GM12891 (cell line): ENCODE data around the gene SCN1B.

ENCODE experiments used
- DNase-seq: peaks from one replicate; pipeline ENCODE4 v3.0.0; 2011; ENCODE audit warnings: low spot score; ENCODE audit not compliant: insufficient read length
- FAIRE-seq: peaks from 2 replicates; lab custom pipeline; 2011; peaks lifted over from hg19 to GRCh38; lab: Jason Lieb, UNC
- PAX5 ChIP-seq: IDR thresholded peaks from 2 replicates; pipeline ENCODE4 v1.6.1; 2011; ENCODE audit warnings: low read length, moderate library complexity, mild to moderate bottlenecking; ENCODE audit not compliant: insufficient read depth, severe bottlenecking
- POLR2A ChIP-seq: IDR thresholded peaks from 2 replicates; pipeline ENCODE4 v1.6.1; 2011; ENCODE audit warnings: low read depth, low read length, control low read depth
- POLR2AphosphoS5 ChIP-seq: IDR thresholded peaks from 2 replicates; pipeline ENCODE4 v1.6.1; 2011; ENCODE audit warnings: low read depth, low read length, control low read depth
- POU2F2 ChIP-seq: IDR thresholded peaks from 2 replicates; pipeline ENCODE4 v1.6.1; 2011; ENCODE audit warnings: low read depth, mild to moderate bottlenecking, control low read depth, low read length, moderate library complexity
- SPI1 ChIP-seq: IDR thresholded peaks from 2 replicates; pipeline ENCODE4 v1.6.1; 2011; ENCODE audit warnings: low read depth, low read length, control low read depth
- TAF1 ChIP-seq: IDR thresholded peaks from 2 replicates; pipeline ENCODE4 v1.6.1; 2011; ENCODE audit warnings: low read depth, low read length, control low read depth

SCN1B gene

DNA sequence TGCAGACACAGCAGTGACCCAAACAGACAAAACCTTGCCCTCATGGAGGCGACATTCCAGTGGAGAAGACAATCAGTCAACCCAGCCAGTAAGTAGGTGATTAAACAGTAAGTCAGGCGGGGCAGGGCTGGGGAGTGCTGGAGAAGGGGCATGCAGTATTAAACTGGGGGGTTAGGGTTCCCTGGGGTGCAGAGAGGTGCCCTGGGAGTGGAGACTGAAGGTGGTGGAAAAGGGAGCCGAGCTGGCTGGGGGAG lies 54.2 kb downstream of the SCN1B start:
- FAIRE-seq, result no peak
- DNase-seq, result no peak
- no peak for TF ChIP-seq POLR2A

DNA sequence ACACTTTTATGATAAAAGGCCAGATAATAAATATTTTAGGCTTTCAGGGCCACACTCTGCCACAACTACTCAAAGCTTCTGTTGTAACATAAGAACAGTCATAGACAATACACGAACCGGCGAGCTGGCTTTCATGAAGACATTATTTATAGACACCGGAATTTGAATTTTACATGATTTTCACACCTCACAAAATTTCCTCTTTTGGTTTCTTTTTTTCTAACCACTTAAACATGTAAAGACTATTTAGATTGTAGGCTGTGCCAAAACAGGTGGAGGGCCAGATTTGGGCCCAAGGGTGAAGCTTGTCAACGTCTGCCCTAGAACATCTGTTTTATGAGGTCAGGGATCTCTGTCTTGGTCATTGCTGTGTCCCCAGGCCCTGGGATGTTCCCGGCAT lies 55.7 kb downstream of the SCN1B start:
- TF ChIP-seq POLR2AphosphoS5 (no peak), POU2F2 (no peak), PAX5 (no peak), SPI1 (no peak), POLR2A (no peak), TAF1 (no peak)
- DNase-seq (no peak), FAIRE-seq (peak; percentile 52)

DNA sequence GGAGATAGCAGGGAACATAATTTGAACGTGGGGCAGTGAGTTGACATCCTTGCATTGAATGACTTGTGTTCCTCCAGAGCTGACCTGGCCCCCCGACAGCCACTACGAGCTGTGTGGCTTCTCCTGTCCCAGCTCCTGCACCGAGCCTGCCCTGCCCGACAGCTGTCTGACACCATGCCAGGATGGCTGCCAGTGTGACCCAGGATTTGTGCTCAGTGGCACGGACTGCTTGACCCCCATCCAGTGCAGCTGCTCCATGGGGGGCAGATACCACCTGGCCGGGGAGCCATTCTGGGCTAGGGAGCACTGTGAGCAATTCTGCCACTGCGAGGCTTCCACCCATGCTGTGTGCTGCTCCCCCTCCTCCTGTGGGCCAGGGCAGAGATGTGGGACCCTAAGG lies 56.2 kb downstream of the SCN1B start:
- TF ChIP-seq SPI1 (no peak), POLR2AphosphoS5 (no peak), POU2F2 (no peak), TAF1 (no peak), PAX5 (no peak), POLR2A (no peak)
- FAIRE-seq, result no peak
- DNase-seq, result no peak

DNA sequence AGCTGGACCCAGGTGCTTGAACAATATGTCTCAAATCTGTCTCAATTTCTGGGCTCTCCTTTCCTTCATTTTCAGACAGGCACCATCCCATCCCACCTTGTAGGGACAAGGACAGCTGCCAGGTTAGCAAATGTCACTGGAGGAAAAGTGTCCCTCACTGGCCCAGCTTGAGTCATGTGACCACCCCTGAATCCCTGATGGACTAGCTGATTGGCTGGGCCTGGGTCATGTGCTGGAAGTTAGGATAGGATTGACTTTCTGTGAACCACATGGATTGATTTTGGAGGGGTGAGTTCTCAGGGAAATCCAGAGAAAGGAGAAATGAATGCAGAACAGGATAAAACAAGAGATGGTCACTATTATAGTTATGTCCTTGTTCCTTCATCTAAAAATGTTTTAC lies 57.1 kb downstream of the SCN1B start:
- DNase-seq (no peak), FAIRE-seq (no peak)
- TF ChIP-seq PAX5 (no peak), POU2F2 (no peak), POLR2AphosphoS5 (no peak), TAF1 (no peak), POLR2A (no peak), SPI1 (no peak)

DNA sequence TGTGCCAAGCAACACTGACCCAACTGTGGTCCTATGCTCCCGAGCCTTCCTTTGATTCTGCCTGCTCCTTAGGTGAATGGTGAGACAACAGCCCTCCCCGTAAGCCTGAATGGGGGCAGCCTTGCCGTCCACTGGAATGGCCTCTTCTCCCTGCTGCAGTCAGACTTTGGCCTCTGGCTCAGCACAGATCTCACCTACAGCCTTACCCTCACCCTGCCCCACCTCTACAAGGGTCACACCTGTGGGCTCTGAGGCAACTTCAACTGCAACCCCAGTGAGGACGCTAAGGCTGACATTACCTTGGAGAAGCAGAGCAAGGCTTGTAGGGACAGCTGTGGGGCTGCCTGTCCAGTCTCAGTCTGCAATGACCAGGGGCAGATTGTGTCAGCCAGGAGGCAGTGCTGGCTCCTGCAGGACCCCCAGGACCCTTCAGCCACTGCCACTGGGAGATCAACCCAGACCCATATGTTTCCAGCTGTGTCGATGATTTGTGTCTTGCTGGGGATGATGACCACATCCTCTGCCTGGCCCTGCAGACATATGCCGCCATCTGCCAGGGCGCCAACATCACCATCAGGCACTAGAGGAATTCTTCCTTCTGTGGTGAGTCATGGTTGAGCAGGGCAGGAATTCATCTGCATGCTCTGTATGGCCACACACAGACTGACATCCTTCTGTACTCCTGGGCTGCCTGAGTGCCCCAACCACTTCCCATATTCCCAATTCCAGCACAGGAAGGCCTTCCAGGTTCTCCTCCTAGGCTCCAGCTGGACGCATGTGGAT lies 58.1 kb downstream of the SCN1B start:
- no peak for FAIRE-seq

DNA sequence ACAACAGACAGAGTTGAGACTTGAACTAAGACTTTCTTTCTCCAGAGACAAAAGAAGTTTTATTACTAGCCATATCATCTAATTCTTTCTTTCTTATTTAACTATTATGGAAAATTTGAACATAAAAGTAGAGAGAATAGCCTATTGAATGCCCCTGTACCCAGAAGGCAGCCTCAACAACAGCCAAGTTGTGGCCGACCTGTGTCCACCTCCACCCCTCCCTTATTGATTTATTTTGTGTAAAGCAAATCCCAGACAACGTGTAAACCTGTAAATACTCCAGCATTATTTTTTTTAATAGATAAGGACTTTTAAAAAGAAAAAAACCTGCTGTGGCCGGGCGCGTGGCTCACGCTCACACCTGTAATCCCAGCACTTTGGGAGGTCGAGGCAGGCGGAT lies 59.3 kb downstream of the SCN1B start:
- FAIRE-seq (no peak), DNase-seq (no peak)
- TF ChIP-seq SPI1 (no peak), POU2F2 (no peak), POLR2AphosphoS5 (no peak), TAF1 (no peak), POLR2A (no peak)

More for the DNA sequence above, 58.1 kb downstream of the SCN1B start:
- no peak for DNase-seq
- TF ChIP-seq PAX5, result no peak
- no peak for TF ChIP-seq TAF1
- TF ChIP-seq POLR2AphosphoS5, result no peak
- no peak for TF ChIP-seq SPI1
- TF ChIP-seq POLR2A, result no peak
- TF ChIP-seq POU2F2, result no peak
